8988T (cell line): ENCODE results near the gene CD82.

ENCODE experiments used
- DNase-seq: peaks from one replicate; pipeline ENCODE4 v3.0.0; 2011

CD82 gene

GRCh38 chr11:44578279-44578678, 12.8 kb downstream of the CD82 start:
- no peak for DNase-seq

GRCh38 chr11:44579302-44579761, 13.9 kb downstream of the CD82 start:
- no peak for DNase-seq

GRCh38 chr11:44580701-44581100, 15.2 kb downstream of the CD82 start:
- no peak for DNase-seq

GRCh38 chr11:44581246-44581645, 15.8 kb downstream of the CD82 start:
- no peak for DNase-seq

GRCh38 chr11:44582641-44583352, 17.3 kb downstream of the CD82 start:
- DNase-seq = no peak

- no peak for DNase-seq
Observed at GRCh38 chr11:44583353-44583669, 17.8 kb downstream of the CD82 start.

- DNase-seq = no peak
Observed at GRCh38 chr11:44585421-44585820, 20.0 kb downstream of the CD82 start.

- no peak for DNase-seq
Observed at GRCh38 chr11:44589301-44589700, 23.8 kb downstream of the CD82 start.

- no peak for DNase-seq
Observed at GRCh38 chr11:44590769-44591168, 25.3 kb downstream of the CD82 start.

GRCh38 chr11:44591557-44591956, 26.1 kb downstream of the CD82 start:
- DNase-seq = no peak

GRCh38 chr11:44592125-44592940, 26.9 kb downstream of the CD82 start:
- DNase-seq = no peak

- DNase-seq = no peak
Observed at GRCh38 chr11:44593251-44593650, 27.8 kb downstream of the CD82 start.

GRCh38 chr11:44595006-44595405, 29.5 kb downstream of the CD82 start:
- no peak for DNase-seq

- no peak for DNase-seq
Observed at GRCh38 chr11:44595964-44596381, 30.5 kb downstream of the CD82 start.

GRCh38 chr11:44596525-44597276, 31.2 kb downstream of the CD82 start:
- DNase-seq = no peak

- no peak for DNase-seq
Observed at GRCh38 chr11:44597358-44598012, 32.0 kb downstream of the CD82 start.

- no peak for DNase-seq
Observed at GRCh38 chr11:44598831-44599230, 33.4 kb downstream of the CD82 start.

GRCh38 chr11:44600261-44600660, 34.8 kb downstream of the CD82 start:
- DNase-seq = no peak

- DNase-seq = no peak
Observed at GRCh38 chr11:44600839-44601383, 35.4 kb downstream of the CD82 start.

GRCh38 chr11:44601471-44602370, 36.3 kb downstream of the CD82 start:
- no peak for DNase-seq

GRCh38 chr11:44602891-44603310, 37.4 kb downstream of the CD82 start:
- DNase-seq = no peak

GRCh38 chr11:44604171-44604581, 38.7 kb downstream of the CD82 start:
- DNase-seq = no peak
